ENCODE data around the gene ARMH2. TPM values are rescaled to one million over a fixed set of nuclear protein-coding genes. Genes with fewer than 3 reads are reported as not detected.

ARMH2 gene
- total RNA-seq, 4 donors from 2014 or later, result not detected

- TF ChIP-seq EP300 (IDR thresholded peaks at IDR 0.05) (no peak), POLR2A (IDR thresholded peaks at IDR 0.05) (no peak)
- TF ChIP-seq, protein P1, sequence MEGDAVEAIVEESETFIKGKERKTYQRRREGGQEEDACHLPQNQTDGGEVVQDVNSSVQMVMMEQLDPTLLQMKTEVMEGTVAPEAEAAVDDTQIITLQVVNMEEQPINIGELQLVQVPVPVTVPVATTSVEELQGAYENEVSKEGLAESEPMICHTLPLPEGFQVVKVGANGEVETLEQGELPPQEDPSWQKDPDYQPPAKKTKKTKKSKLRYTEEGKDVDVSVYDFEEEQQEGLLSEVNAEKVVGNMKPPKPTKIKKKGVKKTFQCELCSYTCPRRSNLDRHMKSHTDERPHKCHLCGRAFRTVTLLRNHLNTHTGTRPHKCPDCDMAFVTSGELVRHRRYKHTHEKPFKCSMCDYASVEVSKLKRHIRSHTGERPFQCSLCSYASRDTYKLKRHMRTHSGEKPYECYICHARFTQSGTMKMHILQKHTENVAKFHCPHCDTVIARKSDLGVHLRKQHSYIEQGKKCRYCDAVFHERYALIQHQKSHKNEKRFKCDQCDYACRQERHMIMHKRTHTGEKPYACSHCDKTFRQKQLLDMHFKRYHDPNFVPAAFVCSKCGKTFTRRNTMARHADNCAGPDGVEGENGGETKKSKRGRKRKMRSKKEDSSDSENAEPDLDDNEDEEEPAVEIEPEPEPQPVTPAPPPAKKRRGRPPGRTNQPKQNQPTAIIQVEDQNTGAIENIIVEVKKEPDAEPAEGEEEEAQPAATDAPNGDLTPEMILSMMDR (IDR thresholded peaks at IDR 0.05), result no peak
- Histone ChIP-seq H3K27me3 (no peaks in the 10 kb centered on the region), H3K36me3 (no peaks in the 10 kb centered on the region), H3K4me3 (no peak overlapping the region), H3K27ac (no peak overlapping the region), H3K9me3 (no peaks in the 10 kb centered on the region), H3K4me1 (no peaks in the 10 kb centered on the region)
- 67% methylated on average over 3 of the region's 3 CpGs for WGBS
- no peak for DNase-seq (ENCODE audit: low spot score in 2 of 2)
Measured at GRCh38 chr6:24763578-24763977, 35.1 kb downstream of the ARMH2 start.

DNA sequence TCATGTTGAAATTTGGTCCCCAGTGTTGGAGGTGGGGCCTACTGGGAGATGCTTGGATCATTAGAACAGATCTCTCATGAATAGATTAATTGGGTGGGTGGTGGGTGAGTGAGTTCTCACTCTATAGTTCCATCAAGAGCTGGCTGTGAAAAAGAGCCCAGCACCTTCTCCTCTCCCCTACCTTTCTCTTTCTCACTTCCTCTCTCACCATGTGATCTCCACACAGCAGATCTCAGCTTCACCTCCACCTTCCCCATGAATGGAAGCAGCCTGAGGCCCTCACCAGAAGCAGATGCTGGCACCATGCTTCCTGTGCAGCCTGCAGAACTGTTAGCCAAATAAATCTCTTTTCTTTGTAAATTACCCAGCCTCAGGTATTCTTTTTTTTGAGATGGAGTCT, 36.9 kb downstream of the ARMH2 start:
- H3K9me3 ChIP-seq, result no peaks in the 10 kb centered on the region
- no peak overlapping the region for H3K27ac ChIP-seq
- no peak for DNase-seq (ENCODE audit: low spot score in 2 of 2)
- no peaks in the 10 kb centered on the region for H3K36me3 ChIP-seq
- TF ChIP-seq, protein P1 (IDR thresholded peaks at IDR 0.05), result no peak
- no peak for TF ChIP-seq EP300 (IDR thresholded peaks at IDR 0.05)
- no peak for TF ChIP-seq POLR2A (IDR thresholded peaks at IDR 0.05)
- TF ChIP-seq POLR2AphosphoS5 (IDR thresholded peaks at IDR 0.05), result no peak
- H3K4me1 ChIP-seq, result no peaks in the 10 kb centered on the region
- no peaks in the 10 kb centered on the region for H3K27me3 ChIP-seq
- H3K4me3 ChIP-seq, result no peak overlapping the region

DNA sequence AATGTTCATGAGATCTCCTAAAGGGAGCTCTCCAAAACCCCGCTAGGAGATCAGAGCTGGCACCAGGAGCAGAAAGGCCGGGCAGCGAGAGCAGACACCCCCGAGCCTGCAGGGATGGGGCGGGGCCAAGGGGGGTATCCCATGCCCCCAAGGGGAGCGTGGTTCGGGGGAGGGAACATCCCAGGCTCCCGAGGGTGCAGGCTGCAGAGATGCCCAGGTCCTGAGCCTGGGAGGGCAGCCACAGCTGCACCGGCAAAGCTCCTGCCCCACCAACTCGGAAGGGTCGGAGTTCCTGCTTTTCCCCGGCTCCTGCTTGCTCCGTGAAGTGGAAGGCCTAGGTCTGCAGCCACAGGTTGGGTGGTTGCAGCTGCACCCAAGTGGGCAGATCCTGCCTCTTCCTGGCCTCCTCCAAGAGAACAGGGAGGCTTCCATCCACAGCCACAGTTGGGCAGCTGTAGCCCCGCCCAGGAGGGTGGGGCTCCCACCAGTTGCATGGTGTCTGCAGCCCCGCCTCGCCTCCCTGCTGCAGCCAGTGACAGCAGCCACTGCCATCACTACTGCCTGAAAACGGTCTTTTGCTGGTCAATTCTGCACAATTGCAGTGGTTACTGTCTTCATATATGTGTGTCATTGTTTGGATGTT, 37.4 kb downstream of the ARMH2 start:
- H3K27me3 ChIP-seq, result no peaks in the 10 kb centered on the region
- TF ChIP-seq POLR2A (IDR thresholded peaks at IDR 0.05), result no peak
- TF ChIP-seq, protein P1 (IDR thresholded peaks at IDR 0.05), result no peak
- no peak for TF ChIP-seq POLR2AphosphoS5 (IDR thresholded peaks at IDR 0.05)
- TF ChIP-seq EP300 (IDR thresholded peaks at IDR 0.05), result no peak
- WGBS, result 94% methylated on average over 9 of the region's 17 CpGs
- no peaks in the 10 kb centered on the region for H3K4me1 ChIP-seq
- H3K27ac ChIP-seq, result no peak overlapping the region
- no peaks in the 10 kb centered on the region for H3K36me3 ChIP-seq
- no peak for DNase-seq (ENCODE audit: low spot score in 2 of 2)
- no peak overlapping the region for H3K4me3 ChIP-seq
- no peaks in the 10 kb centered on the region for H3K9me3 ChIP-seq

DNA sequence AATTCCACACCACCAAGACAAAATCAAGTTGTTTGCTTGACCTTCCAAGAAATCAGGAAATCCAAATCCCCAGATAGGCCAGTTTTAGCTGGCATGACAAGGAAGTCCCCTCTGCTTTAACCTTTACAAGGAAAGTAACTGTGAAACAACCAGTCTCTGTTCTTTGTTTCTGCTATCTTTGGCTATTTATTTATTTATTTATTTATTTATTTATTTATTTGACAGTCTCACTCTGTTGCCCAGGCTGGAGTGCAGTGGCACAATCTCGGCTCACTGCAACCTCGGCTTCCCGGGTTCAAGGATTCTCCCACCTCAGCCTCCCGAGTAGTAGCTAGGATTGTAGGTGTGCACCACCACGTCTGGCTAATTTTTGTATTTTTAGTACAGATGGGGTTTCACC, 38.5 kb downstream of the ARMH2 start:
- H3K4me3 ChIP-seq, result no peak overlapping the region
- TF ChIP-seq, protein P1 (IDR thresholded peaks at IDR 0.05), result no peak
- TF ChIP-seq POLR2AphosphoS5 (IDR thresholded peaks at IDR 0.05), result no peak
- TF ChIP-seq POLR2A (IDR thresholded peaks at IDR 0.05), result no peak
- TF ChIP-seq EP300 (IDR thresholded peaks at IDR 0.05), result no peak
- DNase-seq (ENCODE audit: low spot score in 2 of 2), result no peak
- H3K9me3 ChIP-seq, result no peaks in the 10 kb centered on the region
- WGBS, result 97% methylated on average over 5 of the region's 5 CpGs
- H3K27me3 ChIP-seq, result no peaks in the 10 kb centered on the region
- H3K36me3 ChIP-seq, result no peaks in the 10 kb centered on the region
- no peak overlapping the region for H3K27ac ChIP-seq
- H3K4me1 ChIP-seq, result no peaks in the 10 kb centered on the region

GRCh38 chr6:24759718-24760117, 39.0 kb downstream of the ARMH2 start:
- DNase-seq (ENCODE audit: low spot score in 2 of 2), result no peak
- H3K4me3 ChIP-seq, result no peak overlapping the region
- H3K9me3 ChIP-seq, result no peaks in the 10 kb centered on the region
- TF ChIP-seq POLR2AphosphoS5 (IDR thresholded peaks at IDR 0.05), result no peak
- TF ChIP-seq, protein P1 (IDR thresholded peaks at IDR 0.05), result no peak
- no peak for TF ChIP-seq EP300 (IDR thresholded peaks at IDR 0.05)
- TF ChIP-seq POLR2A (IDR thresholded peaks at IDR 0.05), result no peak
- H3K27ac ChIP-seq, result no peak overlapping the region
- no peaks in the 10 kb centered on the region for H3K36me3 ChIP-seq
- no peaks in the 10 kb centered on the region for H3K27me3 ChIP-seq
- H3K4me1 ChIP-seq, result no peaks in the 10 kb centered on the region
- 95% methylated on average over 3 of the region's 3 CpGs for WGBS

Measured in suprapubic skin (tissue), 4 donors.